ENCODE results near the gene EHD4.

The EHD4 gene

GRCh38 chr15:41939986-41940385, 32.4 kb downstream of the EHD4 start:
- no peak for TF ChIP-seq CTCF (conservative IDR thresholded peaks at IDR 0.05)
- no peak overlapping the region for H3K27ac ChIP-seq

GRCh38 chr15:41937568-41937923, 34.8 kb downstream of the EHD4 start:
- TF ChIP-seq CTCF (conservative IDR thresholded peaks at IDR 0.05), result no peak
- no peak overlapping the region for H3K27ac ChIP-seq

GRCh38 chr15:41936649-41937567, 35.4 kb downstream of the EHD4 start:
- no peak overlapping the region for H3K27ac ChIP-seq
- no peak for TF ChIP-seq CTCF (conservative IDR thresholded peaks at IDR 0.05)

GRCh38 chr15:41936155-41936554, 36.2 kb downstream of the EHD4 start:
- TF ChIP-seq CTCF (conservative IDR thresholded peaks at IDR 0.05), result no peak
- no peak overlapping the region for H3K27ac ChIP-seq

GRCh38 chr15:41935566-41936020, 36.8 kb downstream of the EHD4 start:
- TF ChIP-seq CTCF (conservative IDR thresholded peaks at IDR 0.05), result no peak
- no peak overlapping the region for H3K27ac ChIP-seq

GRCh38 chr15:41934843-41935242, 37.5 kb downstream of the EHD4 start:
- H3K27ac ChIP-seq, result no peak overlapping the region
- TF ChIP-seq CTCF (conservative IDR thresholded peaks at IDR 0.05), result no peak

- H3K27ac ChIP-seq, result no peak overlapping the region
- no peak for TF ChIP-seq CTCF (conservative IDR thresholded peaks at IDR 0.05)
Measured at GRCh38 chr15:41933771-41934170, 38.6 kb downstream of the EHD4 start.
